NCI-H146 treated with DMSO at 0.1 percent for 48 hours (cell line): ENCODE measurements around the gene BNC1.
"Not testable (repeated sequence)": the region's sequence is repeated elsewhere in the genome, so short reads cannot be mapped to it uniquely, and the experiment has no call there.

Experiments used
- DNase-seq: peaks from one replicate; lab custom pipeline; 2025; ENCODE audit not compliant: unreplicated experiment; lab: John Stamatoyannopoulos, UW

Gene BNC1

GRCh38 chr15:83293201-83293600 is 8.7 kb upstream of the BNC1 start:
- no peak for DNase-seq

DNA sequence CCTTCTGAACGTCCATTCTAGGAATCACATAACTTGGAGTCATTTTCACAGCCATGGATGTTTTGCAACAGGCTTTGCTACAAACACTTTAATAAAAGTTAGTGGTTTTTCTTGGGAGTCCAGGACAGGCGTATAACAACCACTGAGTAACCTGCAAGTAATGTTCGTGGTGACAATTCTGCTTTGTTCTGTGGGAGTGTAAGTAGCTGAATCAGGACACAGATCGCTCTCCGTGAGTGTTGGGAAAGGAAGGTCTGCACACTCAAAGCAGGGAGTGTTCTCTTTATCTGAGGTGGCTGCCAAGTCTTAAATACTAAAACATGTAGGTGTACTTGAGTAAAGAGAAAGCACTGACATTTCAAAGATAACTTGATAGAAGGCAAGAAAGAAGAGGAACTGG is 7.9 kb upstream of the BNC1 start:
- DNase-seq: no peak

DNA sequence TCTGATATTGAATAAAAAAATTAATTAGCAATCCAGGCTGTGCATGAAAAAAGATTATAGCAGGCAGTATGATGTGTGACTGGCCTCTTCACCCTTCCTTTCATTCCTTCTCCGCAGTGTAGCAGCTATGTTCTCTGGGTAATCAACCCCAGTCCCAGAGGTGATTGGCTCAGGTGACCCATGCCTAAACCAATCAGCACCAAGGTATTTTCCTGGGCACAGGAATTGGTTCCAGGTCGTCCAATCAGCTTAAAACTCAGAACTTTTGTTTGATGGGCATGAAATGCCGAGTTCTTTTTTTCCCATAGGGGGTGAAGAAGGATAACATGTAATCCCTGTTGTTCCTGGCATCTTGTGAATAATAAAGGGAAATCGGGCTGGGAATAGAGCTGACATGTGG is 5.8 kb upstream of the BNC1 start:
- DNase-seq: no peak

DNA sequence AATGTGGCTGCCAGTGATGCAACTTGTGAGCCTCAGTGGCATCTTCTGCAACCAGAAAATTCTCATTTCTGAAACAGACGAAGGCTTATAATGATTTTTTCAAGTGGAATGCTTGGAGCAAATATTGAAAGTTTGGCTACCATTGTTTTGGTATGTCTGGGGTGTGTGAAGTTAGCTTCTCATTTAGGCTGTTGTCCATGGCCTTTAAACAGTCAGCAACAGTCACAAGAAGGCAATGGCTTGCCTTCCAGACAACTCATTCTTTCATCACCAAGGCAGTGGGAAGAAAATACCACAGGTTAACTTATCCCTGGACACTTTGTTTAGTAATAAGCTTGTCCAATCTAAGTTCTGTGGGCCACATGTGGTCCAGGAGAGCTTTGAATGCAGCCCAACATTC is 4.7 kb upstream of the BNC1 start:
- DNase-seq: no peak

DNA sequence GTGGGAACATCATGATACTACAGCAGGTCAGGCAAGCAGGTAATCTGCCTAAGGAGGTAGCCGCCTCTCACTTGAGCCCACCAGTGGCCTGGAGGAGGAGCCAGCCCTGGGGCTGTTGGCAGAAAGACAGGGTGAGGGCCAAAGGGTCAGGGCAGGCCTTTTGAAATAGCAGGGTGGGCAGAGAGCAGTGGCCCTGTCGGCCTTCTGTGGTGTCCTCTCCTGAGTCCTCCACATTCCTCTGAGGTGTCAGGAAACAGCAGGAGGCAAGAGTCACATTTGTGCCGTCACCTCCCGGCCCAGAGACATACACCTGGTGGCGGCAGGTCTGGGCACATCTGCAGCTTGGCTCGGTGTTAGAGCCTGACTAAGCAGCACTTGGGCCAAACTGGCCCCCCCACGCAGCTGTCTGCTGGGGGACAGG is 3.9 kb upstream of the BNC1 start:
- no peak for DNase-seq

- DNase-seq: no peak
These were observed 3.1 kb upstream of the BNC1 start for GRCh38 chr15:83287541-83288027.

- DNase-seq: no peak
These were observed 1.6 kb upstream of the BNC1 start for GRCh38 chr15:83285979-83286553.

- no peak for DNase-seq
These were observed 967 bp upstream of the BNC1 start for GRCh38 chr15:83285284-83285978.

- DNase-seq: no peak
These were observed 478 bp downstream of the BNC1 start for GRCh38 chr15:83283813-83284558.

- DNase-seq: no peak
These were observed 1.2 kb downstream of the BNC1 start for GRCh38 chr15:83283138-83283812.

DNA sequence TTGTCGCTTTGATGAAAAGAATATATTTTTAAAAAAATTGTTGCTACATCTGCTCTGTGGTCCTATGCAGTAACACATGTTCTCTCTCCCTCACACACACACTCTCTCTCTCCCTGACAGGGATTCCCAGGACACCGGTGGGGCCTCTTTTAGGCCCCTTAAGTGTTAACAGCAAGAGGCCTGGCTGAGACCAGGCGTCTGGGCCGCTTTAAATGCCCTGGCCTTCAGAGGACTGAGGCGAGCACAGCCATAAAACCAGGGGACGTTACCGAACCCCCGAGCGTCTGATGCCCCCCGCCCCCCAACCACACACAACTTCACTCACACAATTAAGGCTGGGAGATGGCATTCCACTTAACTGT is 1.7 kb downstream of the BNC1 start:
- DNase-seq: no peak

GRCh38 chr15:83282141-83282540 is 2.3 kb downstream of the BNC1 start:
- DNase-seq: no peak

DNA sequence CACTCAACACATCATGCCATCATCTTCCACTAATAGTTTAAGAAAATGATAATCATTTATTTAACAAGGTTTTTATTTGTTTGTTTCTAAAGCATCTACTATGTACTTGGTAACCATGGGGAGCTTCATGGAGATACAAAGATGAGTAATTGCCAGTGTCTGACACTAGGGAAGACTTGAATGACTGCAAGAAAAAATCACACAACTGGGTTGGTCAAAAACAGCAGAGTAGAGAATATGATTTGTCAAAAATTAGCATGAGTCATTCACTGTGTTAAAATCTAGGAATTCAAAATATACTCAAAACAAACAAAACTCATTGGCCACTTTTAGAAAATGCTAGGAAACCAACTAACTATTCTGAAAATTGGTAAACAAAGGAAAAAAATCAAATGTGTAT is 6.3 kb downstream of the BNC1 start:
- DNase-seq: no peak

DNA sequence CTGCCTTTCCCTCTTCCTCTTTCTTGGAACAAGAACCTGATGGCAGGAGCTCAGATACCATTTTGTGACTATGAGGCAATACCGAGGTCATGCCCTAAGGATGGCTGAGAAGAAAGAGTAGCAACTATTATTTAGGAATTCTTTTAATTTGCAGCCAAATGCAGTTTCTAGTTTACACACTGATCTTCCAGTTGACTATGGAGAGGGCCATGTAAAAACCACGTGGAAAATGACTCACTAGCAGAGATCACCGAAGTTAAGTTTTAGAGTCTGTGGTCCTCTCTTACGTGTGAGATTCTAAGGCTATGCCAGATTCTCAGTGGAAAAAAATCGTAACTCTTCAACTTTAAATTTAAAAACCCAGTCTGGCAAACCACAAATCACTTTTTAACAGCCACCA is 7.8 kb downstream of the BNC1 start:
- DNase-seq: no peak

GRCh38 chr15:83275412-83275811 is 9.1 kb downstream of the BNC1 start:
- no peak for DNase-seq

- no peak for DNase-seq
These were observed 14.3 kb downstream of the BNC1 start for GRCh38 chr15:83270176-83270575.

- no peak for DNase-seq
These were observed 16.3 kb downstream of the BNC1 start for GRCh38 chr15:83268147-83268546.

- DNase-seq: no peak
These were observed 21.7 kb downstream of the BNC1 start for GRCh38 chr15:83262594-83263315.

DNA sequence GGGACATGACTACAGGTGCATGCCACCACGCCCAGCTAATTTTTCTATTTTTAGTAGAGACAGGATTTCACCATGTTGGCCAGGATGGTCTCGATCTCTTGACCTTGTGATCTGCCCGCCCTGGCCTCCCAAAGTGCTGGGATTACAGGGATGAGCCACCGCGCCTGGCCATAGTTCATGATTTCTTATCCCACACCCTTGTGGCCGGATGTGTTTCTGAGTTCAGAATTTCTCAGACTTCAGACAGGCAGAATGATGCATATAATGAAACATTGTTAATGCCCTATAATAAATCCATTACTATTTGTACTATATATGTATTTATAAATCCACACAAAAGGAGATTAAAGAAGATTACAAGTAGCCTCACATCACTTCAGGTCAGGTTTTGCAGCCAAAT is 22.3 kb downstream of the BNC1 start:
- not testable (repeated sequence) for DNase-seq

DNA sequence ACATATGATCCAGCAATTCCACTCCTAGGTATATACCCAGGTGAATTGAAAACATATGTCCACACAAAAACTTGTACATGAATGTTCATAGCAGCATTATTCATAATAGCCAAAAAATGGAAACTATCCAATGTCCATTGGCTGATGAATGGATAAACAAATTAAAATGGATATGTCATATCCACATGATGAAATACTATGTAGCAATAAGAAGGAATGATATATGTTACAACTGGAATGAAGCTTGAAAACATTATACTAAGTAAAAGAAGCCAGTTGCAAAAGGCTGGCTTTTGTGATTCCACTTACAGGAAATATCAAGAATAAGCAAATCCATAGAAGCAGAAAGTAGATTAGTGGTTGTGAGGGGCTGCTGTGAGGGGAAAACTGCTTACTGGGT is 33.7 kb downstream of the BNC1 start:
- no peak for DNase-seq

DNA sequence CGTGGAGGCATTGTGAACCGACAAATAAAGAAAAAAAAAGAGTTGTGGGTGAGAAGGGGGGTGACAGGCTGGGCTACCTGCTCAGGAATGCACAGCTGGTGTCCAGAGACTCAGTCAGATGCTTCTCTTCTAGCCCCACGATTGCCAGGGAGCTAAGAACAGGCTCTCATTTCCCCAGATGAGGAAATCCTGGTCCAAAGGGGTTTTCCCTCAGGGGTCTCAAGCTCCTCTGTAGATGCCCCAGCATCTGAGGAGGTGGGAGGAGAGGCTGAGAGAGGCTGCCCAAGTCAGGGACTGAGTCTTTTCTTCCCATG is 35.5 kb downstream of the BNC1 start:
- DNase-seq: no peak
